H9 (cell line): ENCODE results near the gene LRRK1. TPM values are rescaled to one million over a fixed set of nuclear protein-coding genes. Genes with fewer than 3 reads are reported as not detected.

Experiments
- DNase-seq: peaks from one replicate; pipeline ENCODE4 v3.0.0-alpha.2; 2017
- H2AFZ ChIP-seq: one replicate; pipeline ENCODE4 v1.6.1; 2013; ENCODE audit warnings: mild to moderate bottlenecking, low read length, control low read depth, moderate library complexity
- H2AK5ac ChIP-seq: 2 replicates; pipeline ENCODE4 v1.6.1; 2013; ENCODE audit warnings: low read length, control low read depth, mixed read lengths; ENCODE audit not compliant: insufficient read length
- H2BK120ac ChIP-seq: one replicate; pipeline ENCODE4 v1.6.1; 2013; ENCODE audit warnings: low read depth, mild to moderate bottlenecking, low read length, control low read depth, inconsistent platforms; ENCODE audit not compliant: poor library complexity, severe bottlenecking
- H2BK12ac ChIP-seq: 2 replicates; pipeline ENCODE4 v1.6.1; 2013; ENCODE audit warnings: low read length, control low read depth, mixed read lengths, low read depth; ENCODE audit not compliant: insufficient read length
- H2BK15ac ChIP-seq: 2 replicates; pipeline ENCODE4 v1.6.1; 2013; ENCODE audit warnings: low read depth, low read length, control low read depth
- H2BK20ac ChIP-seq: one replicate; pipeline ENCODE4 v1.6.1; 2013; ENCODE audit warnings: low read depth, mild to moderate bottlenecking, low read length, control low read depth, inconsistent platforms; ENCODE audit not compliant: poor library complexity, severe bottlenecking
- H2BK5ac ChIP-seq: 2 replicates; pipeline ENCODE4 v1.6.1; 2013; ENCODE audit warnings: low read length, control low read depth, mixed read lengths; ENCODE audit not compliant: insufficient read length
- H3K14ac ChIP-seq: 2 replicates; pipeline ENCODE4 v1.6.1; 2013; ENCODE audit warnings: low read length, control low read depth; ENCODE audit not compliant: insufficient read depth
- H3K18ac ChIP-seq: 2 replicates; pipeline ENCODE4 v1.6.1; 2013; ENCODE audit warnings: low read depth, mild to moderate bottlenecking, mixed read lengths, low read length, control low read depth; ENCODE audit not compliant: insufficient read length
- H3K23ac ChIP-seq: 2 replicates; pipeline ENCODE4 v1.6.1; 2013; ENCODE audit warnings: low read length, control low read depth, mixed read lengths, low read depth; ENCODE audit not compliant: insufficient read length
- H3K23me2 ChIP-seq: 2 replicates; pipeline ENCODE4 v1.6.1; 2013; ENCODE audit warnings: low read depth, mild to moderate bottlenecking, mixed read lengths, low read length, control low read depth; ENCODE audit not compliant: insufficient read length, poor library complexity, severe bottlenecking
- H3K27ac ChIP-seq: 2 replicates; pipeline ENCODE4 v1.5.1; 2013; ENCODE audit warnings: low read length, control low read depth, mixed read lengths, low read depth; ENCODE audit not compliant: insufficient read length
- H3K27me3 ChIP-seq: 2 replicates; pipeline ENCODE4 v1.6.1; 2013; ENCODE audit warnings: low read length, control low read depth, inconsistent platforms; ENCODE audit not compliant: insufficient read depth
- H3K4ac ChIP-seq: 2 replicates; pipeline ENCODE4 v1.6.1; 2013; ENCODE audit warnings: low read depth, mild to moderate bottlenecking, control low read depth, inconsistent platforms, low read length, moderate library complexity
- H3K4me1 ChIP-seq: 2 replicates; pipeline ENCODE4 v1.6.1; 2013; ENCODE audit warnings: low read length, control low read depth, inconsistent platforms; ENCODE audit not compliant: insufficient read depth
- H3K4me2 ChIP-seq: 2 replicates; pipeline ENCODE4 v1.6.1; 2013; ENCODE audit warnings: low read length, control low read depth, mixed read lengths; ENCODE audit not compliant: insufficient read length, insufficient read depth
- H3K56ac ChIP-seq: 2 replicates; pipeline ENCODE4 v1.6.1; 2013; ENCODE audit warnings: low read depth, mild to moderate bottlenecking, mixed read lengths, low read length, control low read depth; ENCODE audit not compliant: insufficient read length
- H3K79me1 ChIP-seq: 2 replicates; pipeline ENCODE4 v1.6.1; 2013; ENCODE audit warnings: low read depth, mild to moderate bottlenecking, moderate library complexity, low read length, control low read depth, inconsistent platforms; ENCODE audit not compliant: insufficient read depth, poor library complexity, severe bottlenecking
- H3K79me2 ChIP-seq: 2 replicates; pipeline ENCODE4 v1.6.1; 2013; ENCODE audit warnings: low read length, control low read depth, inconsistent platforms; ENCODE audit not compliant: insufficient read depth
- H3K9ac ChIP-seq: 2 replicates; pipeline ENCODE4 v1.6.1; 2013; ENCODE audit warnings: low read length, control low read depth, mixed read lengths; ENCODE audit not compliant: insufficient read length; ENCODE audit errors: extremely low read depth
- H3K9me3 ChIP-seq: one replicate; pipeline ENCODE4 v1.6.1; 2013; ENCODE audit warnings: low read depth, low read length, inconsistent platforms; ENCODE audit not compliant: control insufficient read depth
- H3T11ph ChIP-seq: one replicate; pipeline ENCODE4 v1.6.1; 2013; ENCODE audit warnings: mild to moderate bottlenecking, low read length, control low read depth, inconsistent platforms
- H4K20me1 ChIP-seq: one replicate; pipeline ENCODE4 v1.6.1; 2013; ENCODE audit not compliant: control insufficient read depth, insufficient read length, insufficient read depth
- H4K5ac ChIP-seq: 2 replicates; pipeline ENCODE4 v1.6.1; 2013; ENCODE audit warnings: low read depth, mild to moderate bottlenecking, mixed read lengths, low read length, control low read depth; ENCODE audit not compliant: insufficient read length
- H4K8ac ChIP-seq: replicated peaks from 2 replicates; pipeline ENCODE4 v1.6.1; 2013; ENCODE audit warnings: low read length, control low read depth, mixed read lengths, low read depth; ENCODE audit not compliant: insufficient read length
- H4K91ac ChIP-seq: 2 replicates; pipeline ENCODE4 v1.6.1; 2013; ENCODE audit warnings: low read depth, mild to moderate bottlenecking, moderate library complexity, mixed read lengths, low read length, control low read depth; ENCODE audit not compliant: insufficient read length
- H3K27ac Mint-ChIP-seq, 3 experiments: 2 replicates in 2 of 3; 3 replicates in 1 of 3; pipeline ENCODE4 v1.8.0; 2020 to 2021; ENCODE audit warnings: mixed read lengths in 3 of 3, mild to moderate bottlenecking in 1 of 3, moderate library complexity in 1 of 3
- H3K27me3 Mint-ChIP-seq: 2 replicates; pipeline ENCODE4 v1.8.0; 2021; ENCODE audit warnings: low read depth, mild to moderate bottlenecking, moderate library complexity, mixed read lengths
- H3K36me3 Mint-ChIP-seq, 3 experiments: 2 replicates in 2 of 3; 3 replicates in 1 of 3; pipeline ENCODE4 v1.8.0; 2020 to 2021; ENCODE audit warnings: low read depth in 3 of 3, mixed read lengths in 3 of 3; ENCODE audit not compliant: insufficient read depth in 1 of 3
- H3K4me1 Mint-ChIP-seq, 2 experiments: 2 replicates each; pipeline ENCODE4 v1.8.0; 2020; ENCODE audit warnings: mixed read lengths in 2 of 2
- H3K4me3 Mint-ChIP-seq, 2 experiments: 2 replicates in 1 of 2; 3 replicates in 1 of 2; pipeline ENCODE4 v1.8.0; 2020 to 2021; ENCODE audit warnings: mild to moderate bottlenecking in 2 of 2, mixed read lengths in 2 of 2, moderate library complexity in 1 of 2
- H3K9me3 Mint-ChIP-seq, 2 experiments: 2 replicates in 1 of 2; 3 replicates in 1 of 2; pipeline ENCODE4 v1.8.0; 2020; ENCODE audit warnings: mild to moderate bottlenecking in 2 of 2, mixed read lengths in 2 of 2, moderate library complexity in 1 of 2
- CTCF ChIP-seq: fragments of 200-600 bp; sonication (generic); conservative IDR thresholded peaks from 3 replicates; pipeline ENCODE4 v1.8.0; 2021; ENCODE audit warnings: antibody characterized with exemption, mild to moderate bottlenecking
- WGBS: extraction: QIAGEN DNeasy Blood & Tissue Kit; methylation state at CpG from one replicate; pipeline ENCODE4 v1.1.7; 2013; ENCODE audit warnings: missing lambda C conversion rate, low lambda C conversion rate, mixed read lengths; ENCODE audit not compliant: insufficient read length; ENCODE audit errors: extremely low coverage; 5-methylcytosine and 5-hydroxymethylcytosine counted together
- total RNA-seq: library from RNA; stranded (reverse); gene quantifications from 2 replicates; pipeline ENCODE4 v1.2.1, GENCODE V29; 2021

The LRRK1 gene
- total RNA-seq, 1 experiment from 2014 or later, result 4.0 TPM

GRCh38 chr15:101065570-101066221, 146.5 kb downstream of the LRRK1 start:
- no peak overlapping the region for H2BK5ac ChIP-seq
- no peak overlapping the region for H2BK120ac ChIP-seq
- H3K9ac ChIP-seq, result no peak overlapping the region
- Mint-ChIP-seq H3K27ac (peak overlapping the region in 2 of 3 experiments; percentile 70 to 76; a peak in 2 of 7 replicates), H3K4me1 (peaks cover 68 to 72% of the 10 kb centered on the region in 2 experiments), H3K4me3 (no peak overlapping the region), H3K9me3 (peaks cover 0 to under 1% of the 10 kb centered on the region in 2 experiments; a peak in 2 of 5 replicates), H3K27me3 (peaks cover 11% of the 10 kb centered on the region), H3K36me3 (no peaks in the 10 kb centered on the region; a peak in 1 of 7 replicates)
- H3K14ac ChIP-seq, result no peak overlapping the region
- H2AK5ac ChIP-seq, result no peak overlapping the region
- H4K5ac ChIP-seq, result no peak overlapping the region
- DNase-seq, result no peak
- H4K91ac ChIP-seq, result no peak overlapping the region
- no peak overlapping the region for H2BK15ac ChIP-seq
- H4K20me1 ChIP-seq, result no peaks in the 10 kb centered on the region
- peaks cover 4% of the 10 kb centered on the region for H3K23me2 ChIP-seq
- no peaks in the 10 kb centered on the region for H3K79me1 ChIP-seq
- no peak overlapping the region for H4K8ac ChIP-seq
- peaks cover 26% of the 10 kb centered on the region for H3K4me1 ChIP-seq
- H2AFZ ChIP-seq, result no peak overlapping the region
- no peaks in the 10 kb centered on the region for H3K79me2 ChIP-seq
- no peaks in the 10 kb centered on the region for H3K9me3 ChIP-seq
- no CpG with 5 or more reads among the region's 28 CpGs for WGBS
- no peak overlapping the region for H3K27ac ChIP-seq
- H2BK20ac ChIP-seq, result no peak overlapping the region
- no peak overlapping the region for H3K4me2 ChIP-seq
- H3K56ac ChIP-seq, result no peak overlapping the region
- H3K27me3 ChIP-seq, result no peaks in the 10 kb centered on the region
- no peak for TF ChIP-seq CTCF
- H3K23ac ChIP-seq, result no peak overlapping the region
- peak overlapping the region; percentile 31 for H3K18ac ChIP-seq
- H3K4ac ChIP-seq, result no peak overlapping the region
- H3T11ph ChIP-seq, result no peak overlapping the region
- H2BK12ac ChIP-seq, result no peak overlapping the region
